OCI-LY3 (cell line): ENCODE measurements around the gene TTLL11.

ENCODE experiments used
- H2AFZ ChIP-seq: fragments of 200-600, 300-600 bp; shearing (Covaris generic); 2 replicates; pipeline ENCODE4 v1.6.0; 2014; ENCODE audit warnings: antibody characterized with exemption, low read depth, low read length
- H3K27ac ChIP-seq: fragments of 200-600, 300-600 bp; sonication (generic); 2 replicates; pipeline ENCODE4 v1.5.1; 2014; ENCODE audit warnings: mild to moderate bottlenecking, low read length, moderate library complexity, mixed read lengths
- H3K27me3 ChIP-seq: fragments of 200-600, 300-600 bp; sonication (generic); 2 replicates; pipeline ENCODE4 v1.6.1; 2014; ENCODE audit warnings: low read depth, low read length, mixed read lengths
- H3K36me3 ChIP-seq: fragments of 200-600, 300-600 bp; sonication (generic); replicated peaks from 2 replicates; pipeline ENCODE3; 2014; ENCODE audit warnings: low read depth, low read length, mixed read lengths
- H3K4me1 ChIP-seq: fragments of 300-600, 200-600 bp; sonication (generic); 2 replicates; pipeline ENCODE4 v1.6.1; 2014; ENCODE audit warnings: low read length, mixed read lengths
- H3K4me2 ChIP-seq: fragments of 200-600, 300-600 bp; sonication (generic); 2 replicates; pipeline ENCODE4 v1.6.1; 2014; ENCODE audit warnings: low read length, mixed read lengths
- H3K4me3 ChIP-seq: fragments of 300-600, 200-600 bp; sonication (generic); 2 replicates; pipeline ENCODE4 v1.5.1; 2014; ENCODE audit warnings: antibody characterized with exemption, mild to moderate bottlenecking, low read length, moderate library complexity
- H3K79me2 ChIP-seq: fragments of 300-600, 200-600 bp; shearing (Covaris generic); 2 replicates; pipeline ENCODE4 v1.6.1; 2014; ENCODE audit warnings: mild to moderate bottlenecking, low read length, mixed read lengths
- H3K9ac ChIP-seq: fragments of 300-600, 200-600 bp; shearing (Covaris generic); 2 replicates; pipeline ENCODE4 v1.6.0; 2014; ENCODE audit warnings: mild to moderate bottlenecking, low read length, moderate library complexity
- H3K9me3 ChIP-seq: fragments of 200-600, 300-600 bp; shearing (Covaris generic); 2 replicates; pipeline ENCODE4 v1.6.1; 2014; ENCODE audit warnings: low read length, mixed read lengths; ENCODE audit not compliant: insufficient read depth
- H4K20me1 ChIP-seq: fragments of 200-600, 300-600 bp; sonication (generic); 2 replicates; pipeline ENCODE4 v1.6.1; 2016; ENCODE audit warnings: low read length, mixed read lengths; ENCODE audit not compliant: insufficient read depth
- EZH2phosphoT487 ChIP-seq: fragments of 200-600 bp; shearing (Covaris generic); IDR thresholded peaks from 2 replicates; pipeline ENCODE4 v1.6.1; 2018; ENCODE audit warnings: antibody characterized with exemption, mixed run types, low read depth
- TF ChIP-seq, protein P1 (sequence below): fragments of 200-600, 300-600 bp; sonication (generic); IDR thresholded peaks from 2 replicates; pipeline ENCODE4 v1.5.1; 2014; ENCODE audit warnings: antibody characterized with exemption, low read length, low read depth

TTLL11 gene

DNA sequence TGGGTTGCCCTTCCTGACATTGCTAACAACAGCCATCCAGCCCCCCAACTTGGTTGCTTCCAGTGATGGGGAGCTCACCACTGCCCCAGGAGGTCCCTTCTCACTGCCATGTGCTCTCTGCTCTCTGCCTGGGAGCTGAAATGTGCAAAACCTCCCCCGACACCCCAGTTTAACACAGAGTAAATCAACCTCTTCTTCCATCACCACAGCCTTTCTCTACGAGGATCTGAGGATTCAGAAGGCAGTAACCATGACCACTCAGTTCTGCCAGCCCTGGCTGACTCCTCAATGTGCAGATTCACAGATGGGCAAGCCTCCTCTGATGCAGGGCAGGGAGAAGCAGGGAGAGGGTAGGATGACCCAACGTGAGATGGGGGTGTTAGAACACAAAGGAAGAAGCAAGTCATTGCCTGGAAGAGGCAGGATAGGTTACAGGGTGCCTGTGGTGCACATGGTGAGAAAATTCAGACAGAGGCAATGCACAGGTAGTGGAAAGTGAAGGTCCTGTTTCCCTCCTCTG, 256.7 kb downstream of the TTLL11 start:
- H4K20me1 ChIP-seq, result no peaks in the 10 kb centered on the region
- H3K9me3 ChIP-seq, result no peaks in the 10 kb centered on the region
- no peak overlapping the region for H2AFZ ChIP-seq
- no peak overlapping the region for H3K9ac ChIP-seq
- H3K4me3 ChIP-seq, result no peak overlapping the region
- no peaks in the 10 kb centered on the region for H3K79me2 ChIP-seq
- no peaks in the 10 kb centered on the region for H3K27me3 ChIP-seq
- H3K4me1 ChIP-seq, result peaks cover 22% of the 10 kb centered on the region
- H3K36me3 ChIP-seq, result no peaks in the 10 kb centered on the region
- no peak overlapping the region for H3K4me2 ChIP-seq
- TF ChIP-seq EZH2phosphoT487, result no peak
- TF ChIP-seq, protein P1, sequence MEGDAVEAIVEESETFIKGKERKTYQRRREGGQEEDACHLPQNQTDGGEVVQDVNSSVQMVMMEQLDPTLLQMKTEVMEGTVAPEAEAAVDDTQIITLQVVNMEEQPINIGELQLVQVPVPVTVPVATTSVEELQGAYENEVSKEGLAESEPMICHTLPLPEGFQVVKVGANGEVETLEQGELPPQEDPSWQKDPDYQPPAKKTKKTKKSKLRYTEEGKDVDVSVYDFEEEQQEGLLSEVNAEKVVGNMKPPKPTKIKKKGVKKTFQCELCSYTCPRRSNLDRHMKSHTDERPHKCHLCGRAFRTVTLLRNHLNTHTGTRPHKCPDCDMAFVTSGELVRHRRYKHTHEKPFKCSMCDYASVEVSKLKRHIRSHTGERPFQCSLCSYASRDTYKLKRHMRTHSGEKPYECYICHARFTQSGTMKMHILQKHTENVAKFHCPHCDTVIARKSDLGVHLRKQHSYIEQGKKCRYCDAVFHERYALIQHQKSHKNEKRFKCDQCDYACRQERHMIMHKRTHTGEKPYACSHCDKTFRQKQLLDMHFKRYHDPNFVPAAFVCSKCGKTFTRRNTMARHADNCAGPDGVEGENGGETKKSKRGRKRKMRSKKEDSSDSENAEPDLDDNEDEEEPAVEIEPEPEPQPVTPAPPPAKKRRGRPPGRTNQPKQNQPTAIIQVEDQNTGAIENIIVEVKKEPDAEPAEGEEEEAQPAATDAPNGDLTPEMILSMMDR, result no peak
- no peak overlapping the region for H3K27ac ChIP-seq

DNA sequence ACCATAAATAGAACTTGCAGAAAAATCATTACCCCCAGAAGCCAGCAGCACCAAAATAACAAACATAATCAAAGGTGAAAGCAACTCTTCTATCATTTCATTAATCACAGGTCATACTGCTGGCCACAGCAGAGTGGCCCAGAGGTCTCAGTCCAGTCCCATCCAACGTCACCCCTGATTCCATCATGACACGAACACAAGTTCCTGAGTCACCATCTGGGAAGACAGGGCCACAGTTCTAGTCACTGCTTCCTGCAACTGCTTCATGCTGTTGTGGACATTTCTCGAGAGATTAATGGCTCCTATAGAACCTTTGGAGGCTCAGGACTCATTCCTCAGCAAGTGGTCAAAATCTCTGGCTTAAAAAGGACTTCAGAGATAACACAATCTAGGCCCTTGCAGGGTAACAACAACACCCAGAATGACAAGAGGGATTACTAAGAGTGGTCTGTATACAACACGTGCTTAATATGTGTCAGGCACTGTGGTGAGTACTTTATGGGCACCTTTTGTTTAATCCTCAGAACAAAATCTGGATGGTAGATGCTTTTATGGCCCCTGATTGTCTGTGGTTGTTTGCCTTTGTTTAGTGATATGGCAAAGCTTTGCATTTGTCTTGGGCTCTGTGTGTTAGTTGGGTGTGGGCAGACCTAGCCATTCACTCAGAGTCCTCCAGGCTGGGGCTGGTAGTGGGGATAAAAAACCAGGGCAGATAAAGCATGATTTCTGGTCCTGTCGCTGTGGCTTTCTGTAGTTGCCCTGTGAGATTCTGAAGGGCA, 257.3 kb downstream of the TTLL11 start:
- Histone ChIP-seq H3K36me3 (no peaks in the 10 kb centered on the region), H4K20me1 (no peaks in the 10 kb centered on the region), H3K4me2 (no peak overlapping the region), H2AFZ (no peak overlapping the region), H3K27ac (no peak overlapping the region), H3K79me2 (no peaks in the 10 kb centered on the region), H3K27me3 (no peaks in the 10 kb centered on the region), H3K4me1 (peaks cover 21% of the 10 kb centered on the region), H3K9me3 (no peaks in the 10 kb centered on the region), H3K9ac (no peak overlapping the region), H3K4me3 (no peak overlapping the region)
- no peak for TF ChIP-seq EZH2phosphoT487
- TF ChIP-seq, protein P1, result no peak

DNA sequence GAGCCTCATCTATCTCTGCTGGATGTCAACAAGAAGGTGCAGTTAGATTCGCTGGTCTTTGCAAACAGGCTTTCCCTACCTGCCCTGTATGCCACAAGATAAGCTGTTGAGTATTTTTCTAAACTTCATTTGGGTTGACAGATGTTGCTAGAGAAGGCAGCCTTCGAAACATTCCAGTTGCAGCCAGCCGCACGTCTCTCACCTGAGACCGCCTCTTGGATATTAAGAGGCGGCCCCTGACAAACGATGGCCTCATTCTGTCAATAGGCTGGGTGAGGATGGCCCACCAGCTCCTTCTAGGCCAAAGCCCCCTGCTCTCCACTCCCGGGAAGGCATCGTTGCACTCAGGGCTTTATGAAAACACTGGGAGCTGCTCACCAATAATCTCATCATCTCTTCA, 260.0 kb downstream of the TTLL11 start:
- Histone ChIP-seq H3K4me1 (no peaks in the 10 kb centered on the region), H2AFZ (no peak overlapping the region), H3K4me3 (no peak overlapping the region), H3K36me3 (no peaks in the 10 kb centered on the region), H3K4me2 (no peak overlapping the region), H3K9ac (no peak overlapping the region), H4K20me1 (no peaks in the 10 kb centered on the region), H3K9me3 (no peaks in the 10 kb centered on the region), H3K27me3 (no peaks in the 10 kb centered on the region), H3K79me2 (no peaks in the 10 kb centered on the region), H3K27ac (no peak overlapping the region)
- TF ChIP-seq, protein P1, result no peak
- no peak for TF ChIP-seq EZH2phosphoT487

DNA sequence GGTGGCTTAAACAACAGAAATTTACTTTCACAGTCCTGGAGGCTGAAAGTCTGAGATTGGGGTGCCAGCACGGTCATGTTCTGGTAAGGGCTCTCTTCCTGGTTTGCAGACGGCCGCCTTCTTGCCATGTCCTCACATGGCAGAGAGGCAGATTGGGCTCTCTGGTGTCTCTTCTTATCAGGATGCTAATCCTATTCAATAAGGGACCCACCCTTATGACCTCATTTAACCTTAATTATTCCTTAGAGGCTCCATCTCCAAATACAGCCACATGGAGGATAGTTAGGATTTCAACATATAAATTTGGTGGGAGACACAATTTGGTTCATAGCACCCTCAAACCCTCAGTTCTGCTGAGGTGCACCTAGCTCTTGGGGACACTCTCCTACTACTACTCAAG, 261.2 kb downstream of the TTLL11 start:
- no peaks in the 10 kb centered on the region for H4K20me1 ChIP-seq
- TF ChIP-seq, protein P1, result no peak
- no peak for TF ChIP-seq EZH2phosphoT487
- no peak overlapping the region for H3K4me2 ChIP-seq
- no peak overlapping the region for H2AFZ ChIP-seq
- H3K4me3 ChIP-seq, result no peak overlapping the region
- H3K9me3 ChIP-seq, result no peaks in the 10 kb centered on the region
- no peak overlapping the region for H3K9ac ChIP-seq
- no peak overlapping the region for H3K27ac ChIP-seq
- no peaks in the 10 kb centered on the region for H3K4me1 ChIP-seq
- H3K27me3 ChIP-seq, result no peaks in the 10 kb centered on the region
- H3K79me2 ChIP-seq, result no peaks in the 10 kb centered on the region
- H3K36me3 ChIP-seq, result no peaks in the 10 kb centered on the region
